IMR-90 (cell line): ENCODE measurements around the gene RAPGEF2. TPM values are rescaled to one million over a fixed set of nuclear protein-coding genes. Genes with fewer than 3 reads are reported as not detected.

Experiments used
- ATAC-seq: fragments of 200-7000 bp; cut with Tn5 transposase; 2 replicates; pipeline ENCODE4 v1.9.1; 2020; ENCODE audit warnings: low read depth, mild to moderate bottlenecking, moderate library complexity
- BruUV-seq: library from RNA; stranded (reverse); fragments of 400-500 nt; replicated peaks from 2 replicates; lab custom pipeline; 2021; lab: Mats Ljungman, UMichigan
- CTCF ChIA-PET: fragments of 300-600 bp; formaldehyde crosslinking; extraction: SDS; loops from one replicate; lab custom pipeline; 2021; ENCODE audit warnings: antibody characterized with exemption; lab: Yijun Ruan, JAX
- POLR2A ChIA-PET: fragments of 300-600 bp; sonication (Branson Sonifier 250); formaldehyde crosslinking; loops from one replicate; lab custom pipeline; 2022; ENCODE audit warnings: antibody characterized with exemption; ENCODE audit not compliant: unreplicated experiment; lab: Charles Lee
- DNase-seq: peaks from one replicate; pipeline ENCODE4 v3.0.0; 2013
- H2AFZ ChIP-seq: replicated peaks from 2 replicates; pipeline ENCODE3; 2013; ENCODE audit warnings: low read length, mild to moderate bottlenecking; ENCODE audit not compliant: poor library complexity
- H2AK5ac ChIP-seq: 2 replicates; pipeline ENCODE4 v1.6.1; 2013; ENCODE audit warnings: low read depth, low read length, inconsistent platforms
- H2AK9ac ChIP-seq: replicated peaks from 2 replicates; pipeline ENCODE3; 2013; ENCODE audit warnings: mild to moderate bottlenecking, low read depth, low read length, moderate library complexity; ENCODE audit not compliant: poor library complexity
- H2BK120ac ChIP-seq: 2 replicates; pipeline ENCODE4 v1.6.1; 2013; ENCODE audit warnings: low read depth, low read length, inconsistent platforms
- H2BK15ac ChIP-seq: 3 replicates; pipeline ENCODE4 v1.6.1; 2013; ENCODE audit warnings: low read depth, low read length, inconsistent platforms
- H2BK20ac ChIP-seq: 2 replicates; pipeline ENCODE4 v1.6.1; 2013; ENCODE audit warnings: low read depth, mild to moderate bottlenecking, inconsistent platforms, low read length, moderate library complexity
- H2BK5ac ChIP-seq: 2 replicates; pipeline ENCODE4 v1.6.1; 2013; ENCODE audit warnings: mild to moderate bottlenecking, low read depth, low read length, inconsistent platforms; ENCODE audit not compliant: poor library complexity, severe bottlenecking
- H3K14ac ChIP-seq: replicated peaks from 2 replicates; pipeline ENCODE4 v1.6.1; 2013; ENCODE audit warnings: low read depth, low read length, inconsistent platforms
- H3K18ac ChIP-seq: 2 replicates; pipeline ENCODE4 v1.6.1; 2013; ENCODE audit warnings: low read depth, low read length, control low read depth
- H3K23ac ChIP-seq: 2 replicates; pipeline ENCODE4 v1.6.1; 2013; ENCODE audit warnings: low read depth, low read length, inconsistent platforms
- H3K27ac ChIP-seq: 2 replicates; pipeline ENCODE4 v1.5.1; 2013; ENCODE audit warnings: mild to moderate bottlenecking, control low read depth, low read length; ENCODE audit not compliant: insufficient read depth
- H3K27me3 ChIP-seq: 2 replicates; pipeline ENCODE4 v1.6.1; 2013; ENCODE audit warnings: low read length; ENCODE audit not compliant: control insufficient read depth, insufficient read depth
- H3K36me3 ChIP-seq: 2 replicates; pipeline ENCODE4 v1.6.1; 2013; ENCODE audit warnings: low read length, mixed read lengths; ENCODE audit not compliant: control insufficient read depth, insufficient read depth
- H3K4ac ChIP-seq: 2 replicates; pipeline ENCODE4 v1.6.1; 2013; ENCODE audit warnings: low read depth, low read length, inconsistent platforms
- H3K4me1 ChIP-seq: 2 replicates; pipeline ENCODE4 v1.6.1; 2013; ENCODE audit warnings: low read length, mixed read lengths; ENCODE audit not compliant: control insufficient read depth, insufficient read depth
- H3K4me2 ChIP-seq: 2 replicates; pipeline ENCODE4 v1.6.1; 2013; ENCODE audit warnings: low read depth, mild to moderate bottlenecking, control low read depth, low read length, moderate library complexity
- H3K4me3 ChIP-seq: 2 replicates; pipeline ENCODE4 v1.5.1; 2013; ENCODE audit warnings: low read depth, mild to moderate bottlenecking, control low read depth, low read length, moderate library complexity; ENCODE audit not compliant: insufficient read depth
- H3K56ac ChIP-seq: 2 replicates; pipeline ENCODE4 v1.6.1; 2013; ENCODE audit warnings: low read length, inconsistent platforms; ENCODE audit not compliant: insufficient read depth; ENCODE audit errors: extremely low read depth
- H3K79me1 ChIP-seq, 2 experiments: 2 replicates each; pipeline ENCODE4 v1.6.1; 2013; ENCODE audit warnings: low read length in 2 of 2, inconsistent platforms in 1 of 2, low read depth in 1 of 2
- H3K9ac ChIP-seq: 2 replicates; pipeline ENCODE4 v1.6.1; 2013; ENCODE audit warnings: low read depth, low read length, control low read depth
- H3K9me1 ChIP-seq: 2 replicates; pipeline ENCODE4 v1.6.1; 2013; ENCODE audit warnings: low read length, inconsistent platforms; ENCODE audit not compliant: insufficient read depth
- H3K9me3 ChIP-seq: 2 replicates; pipeline ENCODE4 v1.6.1; 2013; ENCODE audit warnings: low read length; ENCODE audit not compliant: control insufficient read depth, insufficient read depth
- H4K20me1 ChIP-seq: 2 replicates; pipeline ENCODE4 v1.6.1; 2013; ENCODE audit warnings: low read length, inconsistent platforms; ENCODE audit not compliant: insufficient read depth
- H4K5ac ChIP-seq: 2 replicates; pipeline ENCODE4 v1.6.1; 2013; ENCODE audit warnings: mild to moderate bottlenecking, low read depth, low read length, control low read depth
- H4K8ac ChIP-seq, 2 experiments: 2 replicates each; pipeline ENCODE4 v1.6.1; 2013; ENCODE audit warnings: low read depth in 2 of 2, low read length in 2 of 2, control low read depth in 1 of 2, inconsistent platforms in 1 of 2
- H4K91ac ChIP-seq: 2 replicates; pipeline ENCODE4 v1.6.1; 2013; ENCODE audit warnings: low read depth, low read length, inconsistent platforms; ENCODE audit not compliant: insufficient read depth
- BHLHE40 ChIP-seq: fragments of 150-350 bp; IDR thresholded peaks from 2 replicates; pipeline ENCODE4 v1.6.1; 2016; ENCODE audit warnings: mild to moderate bottlenecking, low read depth, low read length
- CEBPB ChIP-seq: IDR thresholded peaks from 2 replicates; pipeline ENCODE4 v1.6.1; 2012; ENCODE audit warnings: low read depth, low read length, improper control_type of control experiment
- CHD1 ChIP-seq: IDR thresholded peaks from 2 replicates; pipeline ENCODE4 v1.6.1; 2012; ENCODE audit warnings: low read depth, low read length, improper control_type of control experiment
- CTCF ChIP-seq: conservative IDR thresholded peaks from 2 replicates; pipeline ENCODE4 v1.5.1; 2012; ENCODE audit warnings: mild to moderate bottlenecking, low read depth, low read length, improper control_type of control experiment
- ELK1 ChIP-seq: fragments of 150-350 bp; IDR thresholded peaks from 2 replicates; pipeline ENCODE4 v1.6.1; 2016; ENCODE audit warnings: low read depth, mild to moderate bottlenecking, low read length, moderate library complexity, borderline replicate concordance
- FOS ChIP-seq: fragments of 150-350 bp; IDR thresholded peaks from 2 replicates; pipeline ENCODE4 v1.6.1; 2016; ENCODE audit warnings: low read depth, low read length
- MAFK ChIP-seq: IDR thresholded peaks from 2 replicates; pipeline ENCODE4 v1.6.1; 2012; ENCODE audit warnings: low read depth, low read length, improper control_type of control experiment
- MAZ ChIP-seq: IDR thresholded peaks from 2 replicates; pipeline ENCODE4 v1.6.1; 2012; ENCODE audit warnings: low read depth, mild to moderate bottlenecking, low read length, improper control_type of control experiment, moderate library complexity, borderline replicate concordance
- MXI1 ChIP-seq: IDR thresholded peaks from 2 replicates; pipeline ENCODE4 v1.6.1; 2012; ENCODE audit warnings: low read depth, mild to moderate bottlenecking, low read length, moderate library complexity, borderline replicate concordance
- NFE2L2 ChIP-seq: fragments of 150-350 bp; IDR thresholded peaks from 2 replicates; pipeline ENCODE4 v1.6.1; 2016; ENCODE audit warnings: low read depth, mild to moderate bottlenecking, low read length
- POLR2A ChIP-seq: IDR thresholded peaks from 2 replicates; pipeline ENCODE4 v1.6.1; 2012; ENCODE audit warnings: mild to moderate bottlenecking, low read depth, low read length
- RAD21 ChIP-seq: IDR thresholded peaks from 2 replicates; pipeline ENCODE4 v1.6.1; 2012; ENCODE audit warnings: low read length, improper control_type of control experiment
- RCOR1 ChIP-seq: IDR thresholded peaks from 2 replicates; pipeline ENCODE4 v1.6.1; 2012; ENCODE audit warnings: mild to moderate bottlenecking, low read length, improper control_type of control experiment; ENCODE audit not compliant: insufficient replicate concordance
- RFX5 ChIP-seq: IDR thresholded peaks from 2 replicates; pipeline ENCODE4 v1.8.0; 2012; ENCODE audit warnings: low read depth, mild to moderate bottlenecking, low read length, moderate library complexity
- SMC3 ChIP-seq: fragments of 150-350 bp; IDR thresholded peaks from 2 replicates; pipeline ENCODE4 v1.6.1; 2016; ENCODE audit warnings: low read depth, mild to moderate bottlenecking, antibody characterized with exemption, low read length, moderate library complexity
- USF2 ChIP-seq: fragments of 150-350 bp; IDR thresholded peaks from 2 replicates; pipeline ENCODE4 v1.6.1; 2017; ENCODE audit warnings: mild to moderate bottlenecking, antibody characterized with exemption, low read length, low read depth
- WGBS, 2 experiments: methylation state at CpG; one replicate each; pipeline versions ENCODE4 v1.1.5 to v1.1.7; 2013; ENCODE audit warnings: missing lambda C conversion rate in 2 of 2; ENCODE audit not compliant: insufficient read length in 1 of 2; ENCODE audit errors: extremely low coverage in 2 of 2; 5-methylcytosine and 5-hydroxymethylcytosine counted together
- dilution Hi-C: fragments of 300-500 bp; cut with HindIII; formaldehyde crosslinking; loops from one replicate; pipeline ENCODE4 v1.14.3; 2018; ENCODE audit warnings: low sequenced_read_pairs; ENCODE audit not compliant: unreplicated experiment
- in situ Hi-C: fragments of 300-500 bp; cut with MboI; formaldehyde crosslinking; loops from 3 replicates; pipeline ENCODE4 v1.14.3; 2019; ENCODE audit warnings: low sequenced_read_pairs, inconsistent platforms, mixed read lengths
- intact Hi-C: fragments of 100-400 bp; cut with micrococcal nuclease; formaldehyde crosslinking; loops from 2 replicates; pipeline ENCODE4 v1.10.0; 2022
- polyA plus RNA-seq, 3 experiments: library from polyadenylated mRNA; depleted of rRNA; stranded (reverse); fragments of >200 nt; gene quantifications; 2 replicates each; pipeline ENCODE4 v1.2.3, GENCODE V29; 2012; ENCODE audit warnings: low replicate concordance in 1 of 3
- total RNA-seq: library from RNA; depleted of rRNA; stranded (reverse); fragments of >200 nt; gene quantifications from 2 replicates; pipeline ENCODE4 v1.2.3, GENCODE V29; 2012

Gene RAPGEF2
- total and polyA plus RNA-seq, 2 of the 4 experiments (the other 2 are of a cell fraction) = 27.6 to 109 TPM

GRCh38 chr4:159055833-159056232, 47.0 kb upstream of the RAPGEF2 start:
- Histone ChIP-seq H2BK120ac (no peak overlapping the region), H3K4ac (no peak overlapping the region), H2AK9ac (no peak overlapping the region), H3K36me3 (no peaks in the 10 kb centered on the region), H2AFZ (no peak overlapping the region), H4K20me1 (no peaks in the 10 kb centered on the region), H4K5ac (no peak overlapping the region), H4K91ac (no peak overlapping the region), H4K8ac (no peak overlapping the region), H3K23ac (no peak overlapping the region), H3K27me3 (peaks cover 10% of the 10 kb centered on the region), H3K27ac (no peak overlapping the region), H3K4me2 (no peak overlapping the region), H3K9ac (no peak overlapping the region), H2BK20ac (no peak overlapping the region), H3K79me1 (no peaks in the 10 kb centered on the region), H2BK5ac (no peak overlapping the region), H3K56ac (no peak overlapping the region), H3K9me1 (no peaks in the 10 kb centered on the region), H2BK15ac (no peak overlapping the region), H3K4me1 (no peaks in the 10 kb centered on the region), H2AK5ac (no peak overlapping the region), H3K4me3 (no peak overlapping the region), H3K14ac (no peak overlapping the region), H3K9me3 (no peaks in the 10 kb centered on the region), H3K18ac (no peak overlapping the region)
- ChIA-PET CTCF (no interaction called here), POLR2A (no interaction called here)
- BruUV-seq = no TSS peak
- ATAC-seq (no peak), DNase-seq (no peak)
- intact Hi-C loops (no loop called here), dilution Hi-C loops (no loop called here), in situ Hi-C loops (no loop called here)
- no CpG with 5 or more reads among the region's 2 CpGs for WGBS, 2 experiments
- no peak for TF ChIP-seq RCOR1
- no peak for TF ChIP-seq RAD21
- no peak for TF ChIP-seq CHD1
- no peak for TF ChIP-seq MAZ
- TF ChIP-seq RFX5 = no peak
- TF ChIP-seq CEBPB = no peak
- no peak for TF ChIP-seq NFE2L2
- TF ChIP-seq MAFK = no peak
- no peak for TF ChIP-seq ELK1
- no peak for TF ChIP-seq FOS
- no peak for TF ChIP-seq CTCF
- TF ChIP-seq SMC3 = no peak
- no peak for TF ChIP-seq MXI1
- TF ChIP-seq BHLHE40 = no peak
- no peak for TF ChIP-seq POLR2A
- no peak for TF ChIP-seq USF2
